Stimulated activated CD4-positive, alpha-beta T cell treated with anti-CD3 and anti-CD28 coated beads, Interleukin-1b, Interleukin-23, amount 100 ng/mL, for 24 hours (primary cell): ENCODE measurements around the gene LRRC51.
"Not testable (repeated sequence)": the region's sequence is repeated elsewhere in the genome, so short reads cannot be mapped to it uniquely, and the experiment has no call there.

ENCODE experiments used
- DNase-seq, 4 experiments: peaks; one replicate each; pipeline ENCODE4 v3.0.0-alpha.2; 2020; ENCODE audit warnings: low read depth in 4 of 4, low spot score in 1 of 4

LRRC51 gene

GRCh38 chr11:72138821-72139390 lies 58.3 kb downstream of the LRRC51 start:
- DNase-seq: no peak

- DNase-seq: no peak
These were observed 58.9 kb downstream of the LRRC51 start for GRCh38 chr11:72139500-72139899.

- no peak for DNase-seq
These were observed 60.0 kb downstream of the LRRC51 start for GRCh38 chr11:72140661-72141060.

- DNase-seq: no peak
These were observed 60.4 kb downstream of the LRRC51 start for GRCh38 chr11:72141066-72141465.

- DNase-seq: not testable (repeated sequence)
These were observed 61.4 kb downstream of the LRRC51 start for GRCh38 chr11:72142086-72142485.

GRCh38 chr11:72142543-72142942 lies 61.9 kb downstream of the LRRC51 start:
- not testable (repeated sequence) for DNase-seq

- DNase-seq: no peak
These were observed 64.3 kb downstream of the LRRC51 start for GRCh38 chr11:72144807-72145565.
